ENCODE measurements around the gene ITK.
A peak's percentile ranks its signal among the peaks of the same experiment; 100 is the strongest.

Gene ITK

GRCh38 chr5:157247267-157247666 is 66.6 kb downstream of the ITK start:
- DNase-seq (ENCODE audit: low spot score): peak; percentile 75

GRCh38 chr5:157248821-157249470 is 68.3 kb downstream of the ITK start:
- no peak for DNase-seq (ENCODE audit: low spot score)

GRCh38 chr5:157252711-157253465 is 72.2 kb downstream of the ITK start:
- peak; percentile 88 for DNase-seq (ENCODE audit: low spot score)

- DNase-seq (ENCODE audit: low spot score): no peak
Observed at GRCh38 chr5:157253547-157253946, 72.9 kb downstream of the ITK start.

GRCh38 chr5:157258450-157258849 is 77.8 kb downstream of the ITK start:
- no peak for DNase-seq (ENCODE audit: low spot score)

- no peak for DNase-seq (ENCODE audit: low spot score)
Observed at GRCh38 chr5:157259699-157260098, 79.1 kb downstream of the ITK start.

GRCh38 chr5:157263496-157264090 is 83.0 kb downstream of the ITK start:
- DNase-seq (ENCODE audit: low spot score): no peak

- peak; percentile 83 for DNase-seq (ENCODE audit: low spot score)
Observed at GRCh38 chr5:157265714-157266285, 85.2 kb downstream of the ITK start, which contains the start of gene CYFIP2. TSS of gene CYFIP2 (plus strand) at chr5:157266123. CDS start at chr5:157285362, 19,239 bp downstream.

- peak; percentile 47 for DNase-seq (ENCODE audit: low spot score)
Observed at GRCh38 chr5:157266286-157267007, 85.8 kb downstream of the ITK start.

- no peak for DNase-seq (ENCODE audit: low spot score)
Observed at GRCh38 chr5:157267025-157267424, 86.4 kb downstream of the ITK start.

- DNase-seq (ENCODE audit: low spot score): no peak
Observed at GRCh38 chr5:157267761-157268480, 87.3 kb downstream of the ITK start.

GRCh38 chr5:157269165-157269671 is 88.6 kb downstream of the ITK start:
- no peak for DNase-seq (ENCODE audit: low spot score)

- DNase-seq (ENCODE audit: low spot score): peak; percentile 67
Observed at GRCh38 chr5:157269761-157270272, 89.2 kb downstream of the ITK start.

GRCh38 chr5:157270771-157271170 is 90.1 kb downstream of the ITK start:
- DNase-seq (ENCODE audit: low spot score): no peak

GRCh38 chr5:157271740-157272271 is 91.2 kb downstream of the ITK start:
- peak; percentile 94 for DNase-seq (ENCODE audit: low spot score)

GRCh38 chr5:157273131-157273556 is 92.5 kb downstream of the ITK start:
- DNase-seq (ENCODE audit: low spot score): peak; percentile 76

GRCh38 chr5:157275403-157275802 is 94.8 kb downstream of the ITK start:
- no peak for DNase-seq (ENCODE audit: low spot score)

- DNase-seq (ENCODE audit: low spot score): no peak
Observed at GRCh38 chr5:157278319-157279037, 97.8 kb downstream of the ITK start.

GRCh38 chr5:157279605-157280239 is 99.1 kb downstream of the ITK start:
- no peak for DNase-seq (ENCODE audit: low spot score)
